Vagina (tissue), 2 donors: ENCODE data around the gene BMP5.

Source experiments
- CTCF ChIP-seq, 3 experiments: fragments of 450-650 bp in 2 of 3; fragments of 200-600 bp in 1 of 3; sonication (generic) in 1 of 3; IDR thresholded peaks; one replicate each; pipeline ENCODE4 v1.5.1; 2017 to 2019; ENCODE audit warnings: antibody characterized with exemption in 3 of 3, mild to moderate bottlenecking in 2 of 3, moderate library complexity in 2 of 3
- POLR2AphosphoS5 ChIP-seq, 2 donors: sonication (generic); formaldehyde crosslinking; IDR thresholded peaks; one replicate each; pipeline ENCODE4 v1.9.0; 2017; ENCODE audit warnings: antibody characterized with exemption in 2 of 2, mild to moderate bottlenecking in 2 of 2, low read depth in 1 of 2; ENCODE audit not compliant: insufficient read depth in 1 of 2

DNA sequence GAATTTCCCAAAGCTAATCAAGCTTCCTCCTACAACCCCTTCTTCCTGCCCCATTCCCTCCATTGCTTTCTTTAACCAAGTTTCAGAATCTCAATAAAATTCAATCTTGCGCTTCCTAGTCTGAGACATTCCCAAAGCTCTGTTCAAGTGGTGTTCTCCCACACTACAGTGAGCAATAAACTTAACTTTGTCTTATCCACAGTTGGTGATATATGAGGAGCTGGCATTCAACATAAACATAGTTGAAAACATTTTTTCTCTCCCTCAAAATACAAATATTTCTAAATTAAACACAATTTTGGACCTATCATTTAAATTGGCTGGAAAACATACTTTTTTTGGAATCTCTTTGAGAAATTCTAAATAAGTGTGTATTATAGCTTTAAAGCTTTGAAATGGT, 166.7 kb downstream of the BMP5 start:
- TF ChIP-seq CTCF (IDR thresholded peaks at IDR 0.05): no peak
- no peak for TF ChIP-seq POLR2AphosphoS5 (IDR thresholded peaks at IDR 0.05; ENCODE audit: insufficient read depth in 1 of 2, low read depth in 1 of 2)
